ENCODE results near the gene RBM3.

DNA sequence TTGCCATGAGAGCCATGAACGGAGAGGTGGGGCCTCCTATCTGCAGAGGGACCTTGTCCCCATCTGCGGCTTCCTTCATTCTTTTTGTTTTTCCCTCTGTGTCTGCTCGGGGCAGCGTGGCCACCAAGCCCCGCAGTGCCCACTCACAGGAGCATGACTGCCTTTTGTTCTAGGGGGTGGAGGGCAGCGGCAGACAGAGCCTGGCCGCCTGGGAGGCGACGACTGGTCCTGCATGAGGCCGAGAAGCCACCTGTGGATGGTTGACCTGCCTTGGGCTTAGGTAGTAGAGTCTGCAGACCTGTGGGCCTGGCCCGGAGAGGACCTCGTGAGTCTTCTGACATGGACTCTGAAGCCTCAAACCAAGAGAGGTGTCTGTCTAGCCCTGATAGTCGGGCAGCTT lies 1.4 kb downstream of the RBM3 start:
- TF ChIP-seq, protein P1, sequence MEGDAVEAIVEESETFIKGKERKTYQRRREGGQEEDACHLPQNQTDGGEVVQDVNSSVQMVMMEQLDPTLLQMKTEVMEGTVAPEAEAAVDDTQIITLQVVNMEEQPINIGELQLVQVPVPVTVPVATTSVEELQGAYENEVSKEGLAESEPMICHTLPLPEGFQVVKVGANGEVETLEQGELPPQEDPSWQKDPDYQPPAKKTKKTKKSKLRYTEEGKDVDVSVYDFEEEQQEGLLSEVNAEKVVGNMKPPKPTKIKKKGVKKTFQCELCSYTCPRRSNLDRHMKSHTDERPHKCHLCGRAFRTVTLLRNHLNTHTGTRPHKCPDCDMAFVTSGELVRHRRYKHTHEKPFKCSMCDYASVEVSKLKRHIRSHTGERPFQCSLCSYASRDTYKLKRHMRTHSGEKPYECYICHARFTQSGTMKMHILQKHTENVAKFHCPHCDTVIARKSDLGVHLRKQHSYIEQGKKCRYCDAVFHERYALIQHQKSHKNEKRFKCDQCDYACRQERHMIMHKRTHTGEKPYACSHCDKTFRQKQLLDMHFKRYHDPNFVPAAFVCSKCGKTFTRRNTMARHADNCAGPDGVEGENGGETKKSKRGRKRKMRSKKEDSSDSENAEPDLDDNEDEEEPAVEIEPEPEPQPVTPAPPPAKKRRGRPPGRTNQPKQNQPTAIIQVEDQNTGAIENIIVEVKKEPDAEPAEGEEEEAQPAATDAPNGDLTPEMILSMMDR (IDR thresholded peaks at IDR 0.05; ENCODE audit: low read depth, low read length): no peak
- no peak for TF ChIP-seq POLR2A (IDR thresholded peaks at IDR 0.05; ENCODE audit: extremely low read depth, insufficient read length)
- no peak for TF ChIP-seq MAX (IDR thresholded peaks at IDR 0.05; ENCODE audit: low read depth, low read length)

All from NB4 (cell line).